Body of pancreas (tissue), 4 donors: Measurements from ENCODE around the gene LDAH.

Experiments
- CTCF ChIP-seq, 7 experiments: fragments of 450-650 bp in 4 of 7; fragments of 200-600 bp in 3 of 7; sonication (generic) in 3 of 7; IDR thresholded peaks; one replicate each; pipeline ENCODE4 v1.5.1; 2016 to 2019; ENCODE audit warnings: antibody characterized with exemption in 7 of 7
- POLR2A ChIP-seq, 3 donors: fragments of 450-650 bp; IDR thresholded peaks; one replicate each; pipeline ENCODE4 v1.6.1; 2016; ENCODE audit warnings: antibody characterized with exemption in 3 of 3, mild to moderate bottlenecking in 2 of 3

- TF ChIP-seq CTCF (IDR thresholded peaks at IDR 0.05) (no peak), POLR2A (IDR thresholded peaks at IDR 0.05) (no peak)
These were observed 138.3 kb downstream of the LDAH start for GRCh38 chr2:20684581-20685063.
